ENCODE measurements around the gene CARMIL1. TPM values are rescaled to one million over a fixed set of nuclear protein-coding genes. Genes with fewer than 3 reads are reported as not detected.

Gene CARMIL1
- total and polyA plus RNA-seq, 10 of the 15 experiments (the other 5 are each of a cell fraction or from before 2014, with no cell fraction given) = 6.4 to 18.1 (median 10.3) TPM

DNA sequence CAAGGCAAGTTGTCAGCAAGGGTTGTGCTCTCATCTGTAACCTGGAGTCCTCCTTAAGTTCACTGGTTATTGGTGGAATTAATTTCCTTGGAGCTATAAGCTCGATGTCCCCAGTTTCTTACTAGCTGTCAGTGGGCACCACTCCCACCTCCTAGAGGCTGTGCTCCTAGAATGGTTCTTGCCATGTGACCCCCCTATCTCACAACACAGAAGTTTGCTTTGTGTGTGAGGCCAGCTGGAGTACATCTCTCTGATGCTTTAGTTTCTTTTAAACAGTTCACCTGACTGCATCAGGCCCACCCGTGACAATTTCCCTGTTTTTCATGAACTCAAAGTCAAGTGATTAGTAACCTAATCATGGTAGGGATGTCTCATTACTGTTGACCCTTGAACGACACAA lies 193.7 kb downstream of the CARMIL1 start:
- H3K79me2 ChIP-seq (ENCODE audit: control insufficient read depth, insufficient read depth, low read length) = no peaks in the 10 kb centered on the region
- H3K4me3 ChIP-seq = no peak overlapping the region
- H3K4me1 ChIP-seq (ENCODE audit: control insufficient read depth, insufficient read depth, low read length) = peaks cover 6% of the 10 kb centered on the region; the same call in 1 of the 2 replicates
- no peak overlapping the region for H2AFZ ChIP-seq (ENCODE audit: control insufficient read depth, low read depth, low read length)
- no peaks in the 10 kb centered on the region for H4K20me1 ChIP-seq (ENCODE audit: control insufficient read depth, insufficient read depth)
- H3K9ac ChIP-seq (ENCODE audit: control insufficient read depth, insufficient read depth, low read length) = no peak overlapping the region
- TF ChIP-seq, protein P1, sequence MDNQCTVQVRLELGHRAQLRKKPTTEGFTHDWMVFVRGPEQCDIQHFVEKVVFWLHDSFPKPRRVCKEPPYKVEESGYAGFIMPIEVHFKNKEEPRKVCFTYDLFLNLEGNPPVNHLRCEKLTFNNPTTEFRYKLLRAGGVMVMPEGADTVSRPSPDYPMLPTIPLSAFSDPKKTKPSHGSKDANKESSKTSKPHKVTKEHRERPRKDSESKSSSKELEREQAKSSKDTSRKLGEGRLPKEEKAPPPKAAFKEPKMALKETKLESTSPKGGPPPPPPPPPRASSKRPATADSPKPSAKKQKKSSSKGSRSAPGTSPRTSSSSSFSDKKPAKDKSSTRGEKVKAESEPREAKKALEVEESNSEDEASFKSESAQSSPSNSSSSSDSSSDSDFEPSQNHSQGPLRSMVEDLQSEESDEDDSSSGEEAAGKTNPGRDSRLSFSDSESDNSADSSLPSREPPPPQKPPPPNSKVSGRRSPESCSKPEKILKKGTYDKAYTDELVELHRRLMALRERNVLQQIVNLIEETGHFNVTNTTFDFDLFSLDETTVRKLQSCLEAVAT (IDR thresholded peaks at IDR 0.05) = no peak
- TF ChIP-seq TBL1XR1 (IDR thresholded peaks at IDR 0.05; ENCODE audit: low read depth, low read length) (no peak), MTA3 (IDR thresholded peaks at IDR 0.05; ENCODE audit: borderline replicate concordance, low read length) (no peak), FOS (IDR thresholded peaks at IDR 0.05; ENCODE audit: borderline replicate concordance, extremely low read depth, insufficient read length) (no peak), SUPT20H (IDR thresholded peaks at IDR 0.05; ENCODE audit: borderline replicate concordance, control insufficient read depth, low read depth, low read length) (no peak), MXI1 (IDR thresholded peaks at IDR 0.05; ENCODE audit: low read depth, low read length) (no peak), ZNF622 (IDR thresholded peaks at IDR 0.05) (no peak)
- TF ChIP-seq, protein P2, sequence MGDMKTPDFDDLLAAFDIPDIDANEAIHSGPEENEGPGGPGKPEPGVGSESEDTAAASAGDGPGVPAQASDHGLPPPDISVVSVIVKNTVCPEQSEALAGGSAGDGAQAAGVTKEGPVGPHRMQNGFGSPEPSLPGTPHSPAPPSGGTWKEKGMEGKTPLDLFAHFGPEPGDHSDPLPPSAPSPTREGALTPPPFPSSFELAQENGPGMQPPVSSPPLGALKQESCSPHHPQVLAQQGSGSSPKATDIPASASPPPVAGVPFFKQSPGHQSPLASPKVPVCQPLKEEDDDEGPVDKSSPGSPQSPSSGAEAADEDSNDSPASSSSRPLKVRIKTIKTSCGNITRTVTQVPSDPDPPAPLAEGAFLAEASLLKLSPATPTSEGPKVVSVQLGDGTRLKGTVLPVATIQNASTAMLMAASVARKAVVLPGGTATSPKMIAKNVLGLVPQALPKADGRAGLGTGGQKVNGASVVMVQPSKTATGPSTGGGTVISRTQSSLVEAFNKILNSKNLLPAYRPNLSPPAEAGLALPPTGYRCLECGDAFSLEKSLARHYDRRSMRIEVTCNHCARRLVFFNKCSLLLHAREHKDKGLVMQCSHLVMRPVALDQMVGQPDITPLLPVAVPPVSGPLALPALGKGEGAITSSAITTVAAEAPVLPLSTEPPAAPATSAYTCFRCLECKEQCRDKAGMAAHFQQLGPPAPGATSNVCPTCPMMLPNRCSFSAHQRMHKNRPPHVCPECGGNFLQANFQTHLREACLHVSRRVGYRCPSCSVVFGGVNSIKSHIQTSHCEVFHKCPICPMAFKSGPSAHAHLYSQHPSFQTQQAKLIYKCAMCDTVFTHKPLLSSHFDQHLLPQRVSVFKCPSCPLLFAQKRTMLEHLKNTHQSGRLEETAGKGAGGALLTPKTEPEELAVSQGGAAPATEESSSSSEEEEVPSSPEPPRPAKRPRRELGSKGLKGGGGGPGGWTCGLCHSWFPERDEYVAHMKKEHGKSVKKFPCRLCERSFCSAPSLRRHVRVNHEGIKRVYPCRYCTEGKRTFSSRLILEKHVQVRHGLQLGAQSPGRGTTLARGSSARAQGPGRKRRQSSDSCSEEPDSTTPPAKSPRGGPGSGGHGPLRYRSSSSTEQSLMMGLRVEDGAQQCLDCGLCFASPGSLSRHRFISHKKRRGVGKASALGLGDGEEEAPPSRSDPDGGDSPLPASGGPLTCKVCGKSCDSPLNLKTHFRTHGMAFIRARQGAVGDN (IDR thresholded peaks at IDR 0.05) = no peak
- TF ChIP-seq, protein P3, sequence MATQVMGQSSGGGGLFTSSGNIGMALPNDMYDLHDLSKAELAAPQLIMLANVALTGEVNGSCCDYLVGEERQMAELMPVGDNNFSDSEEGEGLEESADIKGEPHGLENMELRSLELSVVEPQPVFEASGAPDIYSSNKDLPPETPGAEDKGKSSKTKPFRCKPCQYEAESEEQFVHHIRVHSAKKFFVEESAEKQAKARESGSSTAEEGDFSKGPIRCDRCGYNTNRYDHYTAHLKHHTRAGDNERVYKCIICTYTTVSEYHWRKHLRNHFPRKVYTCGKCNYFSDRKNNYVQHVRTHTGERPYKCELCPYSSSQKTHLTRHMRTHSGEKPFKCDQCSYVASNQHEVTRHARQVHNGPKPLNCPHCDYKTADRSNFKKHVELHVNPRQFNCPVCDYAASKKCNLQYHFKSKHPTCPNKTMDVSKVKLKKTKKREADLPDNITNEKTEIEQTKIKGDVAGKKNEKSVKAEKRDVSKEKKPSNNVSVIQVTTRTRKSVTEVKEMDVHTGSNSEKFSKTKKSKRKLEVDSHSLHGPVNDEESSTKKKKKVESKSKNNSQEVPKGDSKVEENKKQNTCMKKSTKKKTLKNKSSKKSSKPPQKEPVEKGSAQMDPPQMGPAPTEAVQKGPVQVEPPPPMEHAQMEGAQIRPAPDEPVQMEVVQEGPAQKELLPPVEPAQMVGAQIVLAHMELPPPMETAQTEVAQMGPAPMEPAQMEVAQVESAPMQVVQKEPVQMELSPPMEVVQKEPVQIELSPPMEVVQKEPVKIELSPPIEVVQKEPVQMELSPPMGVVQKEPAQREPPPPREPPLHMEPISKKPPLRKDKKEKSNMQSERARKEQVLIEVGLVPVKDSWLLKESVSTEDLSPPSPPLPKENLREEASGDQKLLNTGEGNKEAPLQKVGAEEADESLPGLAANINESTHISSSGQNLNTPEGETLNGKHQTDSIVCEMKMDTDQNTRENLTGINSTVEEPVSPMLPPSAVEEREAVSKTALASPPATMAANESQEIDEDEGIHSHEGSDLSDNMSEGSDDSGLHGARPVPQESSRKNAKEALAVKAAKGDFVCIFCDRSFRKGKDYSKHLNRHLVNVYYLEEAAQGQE (IDR thresholded peaks at IDR 0.05; ENCODE audit: low read depth, low read length) = no peak
- TF ChIP-seq, protein P4, sequence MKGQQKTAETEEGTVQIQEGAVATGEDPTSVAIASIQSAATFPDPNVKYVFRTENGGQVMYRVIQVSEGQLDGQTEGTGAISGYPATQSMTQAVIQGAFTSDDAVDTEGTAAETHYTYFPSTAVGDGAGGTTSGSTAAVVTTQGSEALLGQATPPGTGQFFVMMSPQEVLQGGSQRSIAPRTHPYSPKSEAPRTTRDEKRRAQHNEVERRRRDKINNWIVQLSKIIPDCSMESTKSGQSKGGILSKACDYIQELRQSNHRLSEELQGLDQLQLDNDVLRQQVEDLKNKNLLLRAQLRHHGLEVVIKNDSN (IDR thresholded peaks at IDR 0.05; ENCODE audit: borderline replicate concordance, extremely low read length, insufficient read depth, low read depth, low read length) = no peak
- POLR2A ChIA-PET = no interaction called here
- H3K9me3 ChIP-seq (replicated peaks; ENCODE audit: control insufficient read depth, insufficient read depth, low read length) = no peaks in the 10 kb centered on the region; the same call in 2 of the 3 replicates
- BruUV-seq (replicated peaks) = no TSS peak
- intact Hi-C loops (cut with micrococcal nuclease; ENCODE audit: unreplicated experiment) = no loop called here
- SMC1A ChIA-PET (ENCODE audit: uncharacterized antibody, unreplicated experiment) = interaction anchor here (0.9 to 1.6 kb wide), 5 partner anchors 42 to 199 kb away, joined by 3 to 4 read pairs (median 3); partner anchors contain the start of gene CARMIL1
- RAD21 ChIA-PET (ENCODE audit: unreplicated experiment) = no interaction called here
- WGBS (ENCODE audit: insufficient coverage, insufficient replicate concordance, low lambda C conversion rate, missing lambda C conversion rate) = 7% methylated on average over 3 of the region's 3 CpGs
- FAIRE-seq (no peak), DNase-seq (ENCODE audit: low read depth, low spot score) (no peak), ATAC-seq (no peak)
- H3K27me3 ChIP-seq (replicated peaks in 1 of 2; ENCODE audit: control insufficient read depth in 2 of 2, insufficient read depth in 2 of 2, low read length in 1 of 2) = no peaks in the 10 kb centered on the region
- H3K27ac ChIP-seq (ENCODE audit: control insufficient read depth, insufficient read depth) = no peak overlapping the region
- CTCF ChIA-PET = interaction anchor here (1.1 to 2.0 kb wide), 5 partner anchors 9 to 194 kb away, joined by 3 to 6 read pairs (median 3); no protein-coding TSS in a partner anchor
- in situ Hi-C loops (cut with MboI) = no loop called here
- H3K4me2 ChIP-seq (ENCODE audit: control insufficient read depth, insufficient read depth) = no peak overlapping the region
- H3K36me3 ChIP-seq (ENCODE audit: control insufficient read depth in 2 of 2, insufficient read depth in 2 of 2, low read length in 1 of 2) = no peaks in the 10 kb centered on the region; a peak in 1 of 4 replicates
